Cardiac muscle cell (in vitro differentiated cells and primary cell): ENCODE data around the gene RNF213. TPM values are rescaled to one million over a fixed set of nuclear protein-coding genes. Genes with fewer than 3 reads are reported as not detected.
"Not testable (repeated sequence)": the region's sequence is repeated elsewhere in the genome, so short reads cannot be mapped to it uniquely, and the experiment has no call there.

ENCODE experiments used
- DNase-seq, 2 donors: peaks; one replicate each; pipeline versions ENCODE4 v3.0.0 to v3.0.0-alpha.2; 2010 to 2017; ENCODE audit warnings: low read depth in 1 of 2, low spot score in 1 of 2
- H3K27ac ChIP-seq: fragments of 200-600 bp; sonication (generic); 2 replicates; pipeline ENCODE4 v1.5.1; 2016
- H3K27me3 ChIP-seq: fragments of 200-600 bp; sonication (generic); 2 replicates; pipeline ENCODE4 v1.6.0; 2016; ENCODE audit warnings: control low read depth
- H3K36me3 ChIP-seq: fragments of 200-600 bp; sonication (generic); 2 replicates; pipeline ENCODE4 v1.5.1; 2016; ENCODE audit warnings: control low read depth
- H3K4me1 ChIP-seq: fragments of 200-600 bp; sonication (generic); 2 replicates; pipeline ENCODE4 v1.8.1; 2017; ENCODE audit warnings: low read depth, mild to moderate bottlenecking, mixed run types
- H3K4me3 ChIP-seq: fragments of 200-600 bp; sonication (generic); 2 replicates; pipeline ENCODE4 v1.5.1; 2016; ENCODE audit warnings: mild to moderate bottlenecking
- H3K9me3 ChIP-seq: fragments of 200-600 bp; sonication (generic); 2 replicates; pipeline ENCODE4 v1.5.1; 2017; ENCODE audit warnings: low read depth, mild to moderate bottlenecking, control low read depth
- polyA plus RNA-seq: library from polyadenylated mRNA; unstranded; fragments of >200 nt; fragmentation: Nextera tagmentation; extraction: Ambion mirVana; gene quantifications from 2 replicates; pipeline ENCODE4 v1.2.1, GENCODE V29; 2016
- total RNA-seq: library from RNA; depleted of rRNA; stranded (reverse); fragments of >200 nt; gene quantifications from 2 replicates; pipeline ENCODE4 v1.2.3, GENCODE V29; 2016
- TF ChIP-seq, protein P1 (sequence below): IDR thresholded peaks from 2 replicates; pipeline ENCODE4 v1.5.1; 2012; ENCODE audit warnings: low read depth, mild to moderate bottlenecking, low read length

The RNF213 gene
- total and polyA plus RNA-seq, 2 experiments from 2014 or later, result 11.5 to 24.9 TPM

DNA sequence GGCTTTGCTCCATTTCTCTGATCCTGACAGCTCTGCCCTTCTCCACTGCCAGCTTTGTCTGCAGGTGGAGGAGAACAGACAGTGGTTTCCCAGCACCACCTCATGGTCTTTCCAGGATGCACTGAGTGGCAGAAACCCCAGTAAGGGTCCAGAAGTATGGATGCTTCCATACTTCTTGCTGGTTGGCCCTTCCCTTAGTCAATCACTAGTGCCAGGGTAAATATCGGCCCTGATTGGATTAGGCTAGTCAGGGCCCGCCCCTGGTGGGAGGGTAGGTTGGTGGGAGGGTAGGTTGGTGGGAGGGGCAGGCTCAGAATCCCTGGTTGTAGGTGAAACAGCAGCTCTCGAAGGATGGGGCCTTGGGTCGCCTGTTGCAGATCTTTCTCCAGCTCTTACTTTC is 10.2 kb downstream of the RNF213 start:
- H3K36me3 ChIP-seq, result no peaks in the 10 kb centered on the region
- no peak overlapping the region for H3K27ac ChIP-seq
- no peaks in the 10 kb centered on the region for H3K27me3 ChIP-seq
- H3K4me1 ChIP-seq, result no peaks in the 10 kb centered on the region
- TF ChIP-seq, protein P1, sequence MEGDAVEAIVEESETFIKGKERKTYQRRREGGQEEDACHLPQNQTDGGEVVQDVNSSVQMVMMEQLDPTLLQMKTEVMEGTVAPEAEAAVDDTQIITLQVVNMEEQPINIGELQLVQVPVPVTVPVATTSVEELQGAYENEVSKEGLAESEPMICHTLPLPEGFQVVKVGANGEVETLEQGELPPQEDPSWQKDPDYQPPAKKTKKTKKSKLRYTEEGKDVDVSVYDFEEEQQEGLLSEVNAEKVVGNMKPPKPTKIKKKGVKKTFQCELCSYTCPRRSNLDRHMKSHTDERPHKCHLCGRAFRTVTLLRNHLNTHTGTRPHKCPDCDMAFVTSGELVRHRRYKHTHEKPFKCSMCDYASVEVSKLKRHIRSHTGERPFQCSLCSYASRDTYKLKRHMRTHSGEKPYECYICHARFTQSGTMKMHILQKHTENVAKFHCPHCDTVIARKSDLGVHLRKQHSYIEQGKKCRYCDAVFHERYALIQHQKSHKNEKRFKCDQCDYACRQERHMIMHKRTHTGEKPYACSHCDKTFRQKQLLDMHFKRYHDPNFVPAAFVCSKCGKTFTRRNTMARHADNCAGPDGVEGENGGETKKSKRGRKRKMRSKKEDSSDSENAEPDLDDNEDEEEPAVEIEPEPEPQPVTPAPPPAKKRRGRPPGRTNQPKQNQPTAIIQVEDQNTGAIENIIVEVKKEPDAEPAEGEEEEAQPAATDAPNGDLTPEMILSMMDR, result no peak
- peak; percentile 46 to 52 for DNase-seq
- H3K9me3 ChIP-seq, result no peaks in the 10 kb centered on the region
- no peak overlapping the region for H3K4me3 ChIP-seq

DNA sequence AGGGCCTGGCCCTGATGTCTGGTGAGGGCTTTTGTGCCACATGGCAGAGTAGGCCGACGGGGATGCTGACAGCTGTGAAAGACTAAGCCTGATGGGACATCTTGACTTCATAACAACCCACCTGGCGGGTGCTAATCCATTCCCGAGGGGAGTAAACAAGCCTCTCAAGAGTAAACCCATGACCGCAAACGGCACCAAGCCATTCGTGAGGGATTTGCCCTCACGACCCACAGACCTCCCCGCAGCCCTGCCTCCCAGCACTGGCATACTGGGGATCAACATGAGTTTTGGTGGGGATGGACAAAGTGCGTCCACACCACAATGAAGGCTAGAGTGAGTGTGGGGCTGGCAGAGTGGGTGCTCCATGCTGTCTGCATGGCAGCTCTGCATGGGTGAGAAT is 11.7 kb downstream of the RNF213 start:
- Histone ChIP-seq H3K4me1 (no peaks in the 10 kb centered on the region), H3K27ac (no peak overlapping the region), H3K27me3 (no peaks in the 10 kb centered on the region), H3K36me3 (no peaks in the 10 kb centered on the region), H3K9me3 (no peaks in the 10 kb centered on the region), H3K4me3 (no peak overlapping the region)
- DNase-seq, result no peak
- TF ChIP-seq, protein P1, result no peak

DNA sequence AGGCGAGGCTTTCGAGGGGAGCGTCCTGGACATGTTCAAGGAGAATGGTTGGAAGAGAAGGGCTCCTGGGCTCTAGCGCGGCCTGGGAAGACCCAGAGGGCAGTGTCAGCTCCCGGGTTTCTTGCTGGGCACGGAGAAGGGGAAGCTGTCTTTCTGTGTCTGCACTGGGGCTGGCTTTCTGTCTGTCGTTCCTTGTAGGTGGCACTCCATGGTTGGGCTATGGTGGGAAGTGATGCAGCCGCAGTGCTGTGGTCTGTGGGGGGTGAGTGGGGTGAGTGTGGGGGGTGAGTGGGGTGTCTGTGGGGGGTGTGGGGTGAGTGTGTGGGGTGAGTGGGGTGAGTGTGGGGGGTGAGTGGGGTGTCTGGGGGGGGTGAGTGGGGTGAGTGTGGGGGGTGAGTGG is 13.7 kb downstream of the RNF213 start:
- Histone ChIP-seq H3K9me3 (no peaks in the 10 kb centered on the region), H3K36me3 (no peaks in the 10 kb centered on the region), H3K27ac (no peak overlapping the region), H3K4me1 (no peaks in the 10 kb centered on the region), H3K4me3 (no peak overlapping the region), H3K27me3 (no peaks in the 10 kb centered on the region)
- TF ChIP-seq, protein P1, result no peak
- no peak for DNase-seq

DNA sequence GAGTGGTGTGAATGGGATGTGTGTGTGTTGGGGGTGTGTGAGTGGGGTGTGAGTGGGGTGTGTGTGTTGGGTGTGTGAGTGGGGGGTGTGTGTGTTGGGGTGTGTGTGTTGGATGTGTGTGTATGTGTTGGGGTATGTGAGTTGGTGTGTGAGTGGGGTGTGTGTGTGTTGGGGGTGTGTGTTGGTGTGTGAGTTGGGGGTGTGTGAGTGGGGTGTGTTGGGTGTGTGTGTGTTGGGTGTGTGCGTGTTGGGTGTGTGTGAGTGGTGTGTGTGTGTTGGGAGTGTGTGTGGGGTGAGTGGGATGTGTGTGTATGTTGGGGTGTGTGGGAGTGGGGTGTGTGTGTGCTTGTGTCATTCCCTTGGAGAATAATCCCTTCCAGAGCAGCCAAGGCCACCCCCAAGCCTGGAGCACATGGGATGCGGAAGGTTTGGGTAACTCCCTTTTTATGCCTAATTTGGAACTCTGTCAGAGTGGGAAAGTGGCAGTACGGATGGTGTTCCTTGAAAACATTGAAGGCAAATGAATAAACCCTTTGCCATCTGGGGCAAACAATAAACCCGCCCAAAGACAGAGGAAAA is 14.3 kb downstream of the RNF213 start:
- no peak for DNase-seq
- Histone ChIP-seq H3K36me3 (no peaks in the 10 kb centered on the region), H3K4me3 (no peak overlapping the region), H3K4me1 (no peaks in the 10 kb centered on the region), H3K27me3 (no peaks in the 10 kb centered on the region), H3K9me3 (no peaks in the 10 kb centered on the region), H3K27ac (no peak overlapping the region)
- TF ChIP-seq, protein P1, result no peak

DNA sequence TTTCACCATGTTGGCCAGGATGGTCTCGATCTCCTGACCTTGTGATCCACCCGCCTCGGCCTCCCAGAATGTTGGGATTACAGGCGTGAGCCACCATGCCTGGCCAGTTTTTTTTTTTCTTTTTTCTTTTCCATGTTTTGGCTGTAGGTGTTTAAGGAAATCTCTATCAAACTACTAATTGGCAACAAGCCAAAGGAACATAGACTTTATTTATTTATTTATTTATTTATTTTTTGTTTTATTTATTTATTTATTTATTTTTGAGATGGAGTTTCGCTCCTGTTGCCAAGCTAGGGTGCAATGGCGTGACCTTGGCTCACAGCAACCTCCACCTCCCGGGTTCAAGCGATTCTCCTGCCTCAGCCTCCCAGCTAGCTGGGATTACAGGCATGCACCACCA is 15.2 kb downstream of the RNF213 start:
- H3K27ac ChIP-seq, H3K9me3 ChIP-seq, H3K36me3 ChIP-seq, H3K27me3 ChIP-seq, H3K4me3 ChIP-seq, H3K4me1 ChIP-seq: not testable (repeated sequence)
- peak in 1 of 2 donors; percentile 32 for DNase-seq

DNA sequence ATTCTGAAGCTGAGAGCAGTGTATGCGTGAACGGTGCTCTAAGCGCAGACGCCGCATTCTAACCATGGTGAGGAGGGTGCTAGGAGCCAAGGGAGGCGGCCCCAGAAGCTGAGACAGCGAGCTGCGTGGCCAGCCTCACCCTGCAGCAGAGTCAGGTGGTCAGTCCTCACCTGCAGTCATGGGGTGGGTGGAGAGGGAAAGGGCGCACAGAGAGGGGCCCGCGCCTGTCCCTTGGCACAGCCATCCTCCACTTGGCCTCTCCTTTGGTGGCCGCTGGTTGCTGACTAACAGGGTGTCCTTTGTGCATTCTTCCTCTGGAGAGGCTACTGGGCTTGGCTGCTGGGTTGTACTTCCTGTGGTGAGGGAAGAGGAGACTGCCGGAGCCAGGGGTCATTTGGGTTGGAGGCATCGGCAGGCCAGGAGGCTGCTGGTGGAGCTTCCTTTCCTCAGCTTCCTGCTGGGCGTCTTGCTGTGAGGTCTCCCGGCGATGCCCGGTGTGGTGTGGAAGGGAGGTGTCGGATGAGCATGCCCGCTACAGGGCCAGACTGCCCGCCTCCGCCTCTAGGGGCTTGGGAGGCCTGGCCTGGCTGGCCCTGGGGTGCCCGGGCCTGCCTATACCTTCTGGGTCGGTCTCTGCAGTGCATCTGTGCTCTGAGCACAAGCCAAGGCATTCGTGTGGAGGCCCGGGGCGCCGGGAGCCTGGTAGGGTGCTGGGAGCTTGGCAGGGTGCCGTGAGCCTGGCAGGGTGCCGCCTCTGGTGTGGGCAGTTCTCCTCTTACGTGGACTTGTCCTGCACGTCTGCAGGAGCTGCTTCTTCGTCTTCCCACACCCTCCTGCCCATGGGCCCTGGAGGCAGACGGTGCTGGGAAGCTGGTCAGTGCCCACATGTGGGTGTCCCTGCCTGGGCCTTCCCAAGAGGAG is 17.4 kb downstream of the RNF213 start:
- DNase-seq, result no peak
- H3K4me3 ChIP-seq, result no peak overlapping the region
- no peaks in the 10 kb centered on the region for H3K4me1 ChIP-seq
- H3K9me3 ChIP-seq, result no peaks in the 10 kb centered on the region
- H3K36me3 ChIP-seq, result no peaks in the 10 kb centered on the region
- TF ChIP-seq, protein P1, result no peak
- no peak overlapping the region for H3K27ac ChIP-seq
- no peaks in the 10 kb centered on the region for H3K27me3 ChIP-seq
